Measurements from ENCODE around the gene PRRX2. TPM values are rescaled to one million over a fixed set of nuclear protein-coding genes. Genes with fewer than 3 reads are reported as not detected.

Gene PRRX2
- total and polyA plus RNA-seq, 2 experiments from 2014 or later = 9.7 to 23.0 TPM

- no peaks in the 10 kb centered on the region for H4K20me1 ChIP-seq (ENCODE audit: insufficient read depth, poor library complexity, severe bottlenecking)
- no peak overlapping the region for H2AFZ ChIP-seq
- no peak overlapping the region for H3K27ac ChIP-seq
- no peaks in the 10 kb centered on the region for H3K36me3 ChIP-seq (replicated peaks; ENCODE audit: insufficient read depth, low read depth)
- no peak for DNase-seq (ENCODE audit: low spot score)
- H3K9me2 ChIP-seq (replicated peaks; ENCODE audit: insufficient read depth) = no peaks in the 10 kb centered on the region
- H3K79me2 ChIP-seq = peaks cover 11% of the 10 kb centered on the region
- H3K4me2 ChIP-seq = no peak overlapping the region
- no peak for TF ChIP-seq EZH2phosphoT487 (IDR thresholded peaks at IDR 0.05; ENCODE audit: low read depth, severe bottlenecking, unreplicated experiment)
- TF ChIP-seq, protein P1, sequence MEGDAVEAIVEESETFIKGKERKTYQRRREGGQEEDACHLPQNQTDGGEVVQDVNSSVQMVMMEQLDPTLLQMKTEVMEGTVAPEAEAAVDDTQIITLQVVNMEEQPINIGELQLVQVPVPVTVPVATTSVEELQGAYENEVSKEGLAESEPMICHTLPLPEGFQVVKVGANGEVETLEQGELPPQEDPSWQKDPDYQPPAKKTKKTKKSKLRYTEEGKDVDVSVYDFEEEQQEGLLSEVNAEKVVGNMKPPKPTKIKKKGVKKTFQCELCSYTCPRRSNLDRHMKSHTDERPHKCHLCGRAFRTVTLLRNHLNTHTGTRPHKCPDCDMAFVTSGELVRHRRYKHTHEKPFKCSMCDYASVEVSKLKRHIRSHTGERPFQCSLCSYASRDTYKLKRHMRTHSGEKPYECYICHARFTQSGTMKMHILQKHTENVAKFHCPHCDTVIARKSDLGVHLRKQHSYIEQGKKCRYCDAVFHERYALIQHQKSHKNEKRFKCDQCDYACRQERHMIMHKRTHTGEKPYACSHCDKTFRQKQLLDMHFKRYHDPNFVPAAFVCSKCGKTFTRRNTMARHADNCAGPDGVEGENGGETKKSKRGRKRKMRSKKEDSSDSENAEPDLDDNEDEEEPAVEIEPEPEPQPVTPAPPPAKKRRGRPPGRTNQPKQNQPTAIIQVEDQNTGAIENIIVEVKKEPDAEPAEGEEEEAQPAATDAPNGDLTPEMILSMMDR (IDR thresholded peaks at IDR 0.05; ENCODE audit: poor library complexity) = no peak
- TF ChIP-seq EZH2 (IDR thresholded peaks at IDR 0.05; ENCODE audit: borderline replicate concordance) = no peak
- H3K4me3 ChIP-seq = no peak overlapping the region
- no peaks in the 10 kb centered on the region for H3K9me3 ChIP-seq (ENCODE audit: low read depth)
- peaks cover 8% of the 10 kb centered on the region for H3K27me3 ChIP-seq
- WGBS (ENCODE audit: low lambda C conversion rate, missing lambda C conversion rate) = 83% methylated on average over 7 of the region's 7 CpGs
- peaks cover 26% of the 10 kb centered on the region for H3K4me1 ChIP-seq (ENCODE audit: insufficient read depth)
Measured at GRCh38 chr9:129674229-129674628, 8.8 kb downstream of the PRRX2 start.

- peak; percentile 48 for DNase-seq (ENCODE audit: low spot score)
- Histone ChIP-seq H3K27ac (peak overlapping the region; percentile 82), H3K79me2 (peaks cover 5% of the 10 kb centered on the region), H2AFZ (no peak overlapping the region), H3K9me3 (ENCODE audit: low read depth) (no peaks in the 10 kb centered on the region), H3K27me3 (no peaks in the 10 kb centered on the region), H3K4me3 (no peak overlapping the region), H3K36me3 (replicated peaks; ENCODE audit: insufficient read depth, low read depth) (no peaks in the 10 kb centered on the region), H3K4me2 (peak overlapping the region; percentile 59), H3K9me2 (replicated peaks; ENCODE audit: insufficient read depth) (no peaks in the 10 kb centered on the region), H3K4me1 (ENCODE audit: insufficient read depth) (peaks cover 24% of the 10 kb centered on the region), H4K20me1 (ENCODE audit: insufficient read depth, poor library complexity, severe bottlenecking) (no peaks in the 10 kb centered on the region)
- 53% methylated on average over 27 of the region's 27 CpGs for whole genome bisulfite sequencing (ENCODE audit: low lambda C conversion rate, missing lambda C conversion rate)
- no peak for TF ChIP-seq EZH2 (IDR thresholded peaks at IDR 0.05; ENCODE audit: borderline replicate concordance)
- TF ChIP-seq, protein P1 (IDR thresholded peaks at IDR 0.05; ENCODE audit: poor library complexity) = no peak
- no peak for TF ChIP-seq EZH2phosphoT487 (IDR thresholded peaks at IDR 0.05; ENCODE audit: low read depth, severe bottlenecking, unreplicated experiment)
Measured at GRCh38 chr9:129675620-129676019, 10.2 kb downstream of the PRRX2 start.

DNA sequence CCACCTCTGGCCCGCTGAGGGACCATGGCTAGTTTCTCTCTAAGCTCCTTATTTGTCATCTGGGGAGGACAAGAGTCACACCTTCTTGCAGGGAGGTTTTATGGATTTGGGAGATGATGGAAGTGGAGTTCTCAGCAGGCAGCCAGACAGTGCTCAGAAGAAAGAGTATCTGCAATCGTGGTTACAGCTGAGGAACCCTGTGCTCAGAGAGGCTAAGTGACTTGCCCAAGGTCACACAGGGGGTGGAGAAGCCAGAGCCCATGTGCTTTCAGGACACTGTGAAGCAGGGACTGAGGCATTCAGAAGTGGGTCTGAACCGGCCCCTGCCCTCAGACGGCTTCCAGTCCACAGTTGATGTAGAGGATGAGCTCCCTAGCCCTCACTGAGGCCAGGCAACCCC is 10.8 kb downstream of the PRRX2 start:
- H3K9me3 ChIP-seq (ENCODE audit: low read depth) = no peaks in the 10 kb centered on the region
- peaks cover 5% of the 10 kb centered on the region for H3K79me2 ChIP-seq
- H3K4me3 ChIP-seq = no peak overlapping the region
- TF ChIP-seq EZH2phosphoT487 (IDR thresholded peaks at IDR 0.05; ENCODE audit: low read depth, severe bottlenecking, unreplicated experiment) (no peak), EZH2 (IDR thresholded peaks at IDR 0.05; ENCODE audit: borderline replicate concordance) (no peak)
- TF ChIP-seq, protein P1 (IDR thresholded peaks at IDR 0.05; ENCODE audit: poor library complexity) = no peak
- WGBS (ENCODE audit: low lambda C conversion rate, missing lambda C conversion rate) = 85% methylated on average over 4 of the region's 4 CpGs
- no peaks in the 10 kb centered on the region for H3K27me3 ChIP-seq
- H3K4me1 ChIP-seq (ENCODE audit: insufficient read depth) = peaks cover 24% of the 10 kb centered on the region
- peak overlapping the region; percentile 44 for H3K4me2 ChIP-seq
- no peaks in the 10 kb centered on the region for H4K20me1 ChIP-seq (ENCODE audit: insufficient read depth, poor library complexity, severe bottlenecking)
- H2AFZ ChIP-seq = no peak overlapping the region
- no peak for DNase-seq (ENCODE audit: low spot score)
- H3K36me3 ChIP-seq (replicated peaks; ENCODE audit: insufficient read depth, low read depth) = no peaks in the 10 kb centered on the region
- peak overlapping the region; percentile 82 for H3K27ac ChIP-seq
- no peaks in the 10 kb centered on the region for H3K9me2 ChIP-seq (replicated peaks; ENCODE audit: insufficient read depth)

- 76% methylated on average over 12 of the region's 12 CpGs for WGBS (ENCODE audit: low lambda C conversion rate, missing lambda C conversion rate)
- no peaks in the 10 kb centered on the region for H3K36me3 ChIP-seq (replicated peaks; ENCODE audit: insufficient read depth, low read depth)
- no peak overlapping the region for H3K4me3 ChIP-seq
- H3K27me3 ChIP-seq = no peaks in the 10 kb centered on the region
- peak overlapping the region; percentile 0 for H3K4me2 ChIP-seq
- no peaks in the 10 kb centered on the region for H3K9me2 ChIP-seq (replicated peaks; ENCODE audit: insufficient read depth)
- peaks cover 5% of the 10 kb centered on the region for H3K79me2 ChIP-seq
- no peaks in the 10 kb centered on the region for H3K9me3 ChIP-seq (ENCODE audit: low read depth)
- TF ChIP-seq EZH2phosphoT487 (IDR thresholded peaks at IDR 0.05; ENCODE audit: low read depth, severe bottlenecking, unreplicated experiment) = no peak
- TF ChIP-seq, protein P1 (IDR thresholded peaks at IDR 0.05; ENCODE audit: poor library complexity) = no peak
- no peak overlapping the region for H2AFZ ChIP-seq
- no peaks in the 10 kb centered on the region for H4K20me1 ChIP-seq (ENCODE audit: insufficient read depth, poor library complexity, severe bottlenecking)
- H3K27ac ChIP-seq = peak overlapping the region; percentile 82
- peaks cover 24% of the 10 kb centered on the region for H3K4me1 ChIP-seq (ENCODE audit: insufficient read depth)
- no peak for DNase-seq (ENCODE audit: low spot score)
Measured at GRCh38 chr9:129676975-129677374, 11.5 kb downstream of the PRRX2 start.
